Transverse colon (tissue), 4 donors: ENCODE results near the gene RFX3. TPM values are rescaled to one million over a fixed set of nuclear protein-coding genes. Genes with fewer than 3 reads are reported as not detected.

Source experiments
- DNase-seq: peaks from one replicate; pipeline ENCODE4 v3.0.0-alpha.2; 2019
- H3K27ac ChIP-seq, 4 donors: fragments of 200-600 bp; sonication (generic); 2 replicates each; pipeline ENCODE4 v1.5.1; 2016 to 2018; ENCODE audit warnings: inconsistent platforms in 4 of 4
- H3K27me3 ChIP-seq: fragments of 200-600 bp; sonication (generic); 2 replicates; pipeline ENCODE4 v1.5.1; 2017; ENCODE audit warnings: inconsistent platforms
- H3K36me3 ChIP-seq, 4 donors: fragments of 200-600 bp; sonication (generic); 2 replicates each; pipeline ENCODE4 v1.5.1; 2017 to 2019; ENCODE audit warnings: inconsistent platforms in 4 of 4
- H3K4me1 ChIP-seq, 4 donors: fragments of 200-600 bp; sonication (generic); 2 replicates each; pipeline ENCODE4 v1.5.1; 2017 to 2020; ENCODE audit warnings: inconsistent platforms in 4 of 4
- H3K4me3 ChIP-seq, 4 donors: fragments of 200-600 bp; sonication (generic); 1 replicate in 1 of 4; 2 replicates in 3 of 4; pipeline versions ENCODE4 v1.5.1 to v1.6.1; 2017 to 2019; ENCODE audit warnings: inconsistent platforms in 4 of 4
- H3K9me3 ChIP-seq, 2 donors: fragments of 200-600 bp; sonication (generic); 2 replicates each; pipeline ENCODE4 v1.5.1; 2017 to 2019; ENCODE audit warnings: inconsistent platforms in 2 of 2
- EP300 ChIP-seq: sonication (generic); formaldehyde crosslinking; IDR thresholded peaks from one replicate; pipeline ENCODE4 v1.6.1; 2017; ENCODE audit warnings: antibody characterized with exemption, low read depth
- POLR2A ChIP-seq: fragments of 450-650 bp; IDR thresholded peaks from one replicate; pipeline ENCODE4 v1.6.1; 2016; ENCODE audit warnings: antibody characterized with exemption, mild to moderate bottlenecking, moderate library complexity
- POLR2AphosphoS5 ChIP-seq, 3 donors: sonication (generic); formaldehyde crosslinking; IDR thresholded peaks; one replicate each; pipeline ENCODE4 v1.6.1; 2016; ENCODE audit warnings: antibody characterized with exemption in 3 of 3
- WGBS, 2 donors: methylation state at CpG; one replicate each; pipeline ENCODE4 v1.1.5; 2018; ENCODE audit warnings: low coverage in 1 of 2; 5-methylcytosine and 5-hydroxymethylcytosine counted together
- in situ Hi-C, 4 donors: fragments of 200-750 bp; cut with MboI; loops; one replicate each; pipeline versions ENCODE4 v1.15.0 to v1.15.1; 2017; ENCODE audit warnings: low sequenced_read_pairs in 3 of 4, low pct_ligation_motif_present in 1 of 4, low pct_unique_long_range_greater_than_20kb in 1 of 4
- intact Hi-C: fragments of 100-400 bp; cut with DNase I; formaldehyde crosslinking; loops from one replicate; pipeline ENCODE4 v1.15.1; 2023; ENCODE audit warnings: low total_unique reads
- total RNA-seq, 4 donors: library from RNA; depleted of rRNA; stranded (reverse); fragments of >200 nt; gene quantifications; one replicate each; pipeline ENCODE4 v1.1.0, GENCODE V29; 2016
- TF ChIP-seq, protein P1 (sequence below), 5 experiments: fragments of 200-600 bp in 3 of 5; fragments of 450-650 bp in 2 of 5; sonication (generic) in 3 of 5; IDR thresholded peaks; 1 replicate in 2 of 5; 2 replicates in 3 of 5; pipeline ENCODE4 v1.5.1; 2016 to 2017; ENCODE audit warnings: antibody characterized with exemption in 5 of 5, inconsistent platforms in 3 of 5, mild to moderate bottlenecking in 2 of 5, moderate library complexity in 1 of 5

The RFX3 gene
- total RNA-seq, 4 donors from 2014 or later, result 3.5 to 21.9 (median 7.1) TPM

DNA sequence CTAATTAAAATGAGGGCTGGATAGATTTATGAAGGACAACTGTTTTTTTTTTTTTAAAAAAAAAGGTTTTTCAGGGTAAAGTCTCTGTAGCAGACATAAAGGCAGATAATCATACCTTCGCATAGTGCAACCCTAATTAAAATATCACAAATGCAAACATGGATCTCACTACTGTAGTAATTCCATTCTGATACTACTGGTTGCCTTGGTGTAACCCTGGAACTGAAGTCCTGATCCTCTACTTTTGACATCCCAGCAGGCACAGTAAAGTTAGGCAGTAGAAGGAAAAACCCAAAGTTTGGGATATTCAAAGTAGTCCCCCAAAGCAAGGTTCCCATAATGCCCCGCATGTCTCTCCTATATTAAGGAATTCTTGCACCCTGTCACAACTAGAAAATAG lies 19.6 kb downstream of the RFX3 start:
- 94 to 96% methylated on average over 2 of the region's 2 CpGs for WGBS, 2 donors
- no peaks in the 10 kb centered on the region for H3K27me3 ChIP-seq
- H3K9me3 ChIP-seq, result no peaks in the 10 kb centered on the region
- H3K4me3 ChIP-seq, result no peak overlapping the region
- intact Hi-C loops (no loop called here), in situ Hi-C loops (no loop called here)
- DNase-seq, result no peak
- peaks cover 0 to 13% (median 3%) of the 10 kb centered on the region in 4 donors for H3K4me1 ChIP-seq
- TF ChIP-seq, protein P1, sequence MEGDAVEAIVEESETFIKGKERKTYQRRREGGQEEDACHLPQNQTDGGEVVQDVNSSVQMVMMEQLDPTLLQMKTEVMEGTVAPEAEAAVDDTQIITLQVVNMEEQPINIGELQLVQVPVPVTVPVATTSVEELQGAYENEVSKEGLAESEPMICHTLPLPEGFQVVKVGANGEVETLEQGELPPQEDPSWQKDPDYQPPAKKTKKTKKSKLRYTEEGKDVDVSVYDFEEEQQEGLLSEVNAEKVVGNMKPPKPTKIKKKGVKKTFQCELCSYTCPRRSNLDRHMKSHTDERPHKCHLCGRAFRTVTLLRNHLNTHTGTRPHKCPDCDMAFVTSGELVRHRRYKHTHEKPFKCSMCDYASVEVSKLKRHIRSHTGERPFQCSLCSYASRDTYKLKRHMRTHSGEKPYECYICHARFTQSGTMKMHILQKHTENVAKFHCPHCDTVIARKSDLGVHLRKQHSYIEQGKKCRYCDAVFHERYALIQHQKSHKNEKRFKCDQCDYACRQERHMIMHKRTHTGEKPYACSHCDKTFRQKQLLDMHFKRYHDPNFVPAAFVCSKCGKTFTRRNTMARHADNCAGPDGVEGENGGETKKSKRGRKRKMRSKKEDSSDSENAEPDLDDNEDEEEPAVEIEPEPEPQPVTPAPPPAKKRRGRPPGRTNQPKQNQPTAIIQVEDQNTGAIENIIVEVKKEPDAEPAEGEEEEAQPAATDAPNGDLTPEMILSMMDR (IDR thresholded peaks at IDR 0.05), result no peak
- TF ChIP-seq EP300 (no peak), POLR2AphosphoS5 (IDR thresholded peaks at IDR 0.05) (no peak), POLR2A (no peak)
- peak overlapping the region in 1 of 4 donors; percentile 40 for H3K27ac ChIP-seq
- no peaks in the 10 kb centered on the region for H3K36me3 ChIP-seq

DNA sequence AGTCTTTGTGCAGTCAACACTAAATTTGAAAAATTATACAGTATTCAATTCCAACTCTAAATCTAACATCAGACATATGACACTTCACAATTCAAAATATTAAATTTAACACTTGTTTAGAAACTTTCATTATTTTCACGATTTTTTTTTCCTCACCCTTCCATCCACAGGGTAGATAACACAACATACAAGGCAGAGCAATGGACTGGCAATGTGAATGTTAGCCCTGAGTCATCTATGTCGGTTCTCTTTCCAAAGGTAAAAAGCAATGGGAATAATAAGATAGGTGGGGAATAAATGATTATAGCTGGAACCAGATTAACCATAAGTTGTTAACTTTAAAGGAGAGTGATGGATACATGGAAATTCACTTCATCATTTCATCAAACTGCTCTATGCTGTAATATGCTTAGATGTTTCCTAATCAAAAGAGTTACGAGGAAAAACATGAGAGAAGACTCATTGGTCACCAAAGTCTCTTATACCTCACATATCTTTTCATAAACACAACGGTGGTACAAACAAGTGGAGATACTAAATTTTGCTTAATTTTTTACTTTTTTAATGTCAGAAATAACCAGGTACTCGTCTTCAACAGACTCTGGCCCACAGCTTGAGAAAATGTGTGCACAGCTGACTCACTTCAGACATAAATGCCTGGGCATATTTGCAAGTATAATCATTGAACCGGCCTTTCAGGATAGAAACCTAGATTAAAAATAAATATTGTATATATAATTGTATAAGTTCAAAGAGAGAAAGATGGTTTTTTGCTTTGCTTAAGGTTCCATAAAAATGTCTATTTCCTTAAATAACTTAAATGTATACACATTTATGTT lies 23.0 kb downstream of the RFX3 start:
- Histone ChIP-seq H3K9me3 (no peaks in the 10 kb centered on the region), H3K4me3 (no peak overlapping the region), H3K27ac (no peak overlapping the region), H3K4me1 (peaks cover 0 to 5% (median 0%) of the 10 kb centered on the region in 4 donors), H3K27me3 (no peaks in the 10 kb centered on the region), H3K36me3 (no peaks in the 10 kb centered on the region)
- 73 to 76% methylated on average over 6 of the region's 6 CpGs for WGBS, 2 donors
- no peak for DNase-seq
- in situ Hi-C loops, result no loop called here
- TF ChIP-seq POLR2AphosphoS5 (IDR thresholded peaks at IDR 0.05), result no peak
- TF ChIP-seq POLR2A, result no peak
- TF ChIP-seq, protein P1 (IDR thresholded peaks at IDR 0.05), result no peak
- no peak for TF ChIP-seq EP300
- intact Hi-C loops, result no loop called here

DNA sequence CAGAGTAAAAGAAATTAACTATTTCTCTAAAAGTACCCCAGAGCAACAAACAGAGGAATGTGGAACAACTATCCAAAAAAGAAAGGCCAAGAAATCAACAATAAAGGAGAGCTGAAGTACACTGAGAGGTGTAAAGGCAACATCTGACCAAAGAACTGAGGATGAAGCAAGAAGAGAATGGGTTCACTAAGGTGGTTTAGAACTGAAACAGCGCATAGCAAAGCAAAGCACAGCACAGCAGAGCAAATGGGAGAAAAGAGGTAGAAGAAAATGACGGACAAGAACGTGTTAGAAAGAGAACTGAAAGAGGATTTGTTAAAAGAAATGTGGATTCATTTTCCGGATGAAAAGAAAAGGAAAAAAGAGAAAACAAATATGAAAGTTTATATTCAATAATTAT lies 25.8 kb downstream of the RFX3 start:
- in situ Hi-C loops (no loop called here), intact Hi-C loops (no loop called here)
- Histone ChIP-seq H3K27ac (no peak overlapping the region), H3K27me3 (no peaks in the 10 kb centered on the region), H3K36me3 (no peaks in the 10 kb centered on the region), H3K4me3 (no peak overlapping the region), H3K9me3 (no peaks in the 10 kb centered on the region), H3K4me1 (peaks cover 0 to 14% (median 5%) of the 10 kb centered on the region in 4 donors)
- WGBS, 2 donors, result 82 to 94% methylated on average over 4 of the region's 4 CpGs
- no peak for TF ChIP-seq POLR2AphosphoS5 (IDR thresholded peaks at IDR 0.05)
- TF ChIP-seq EP300, result no peak
- no peak for TF ChIP-seq POLR2A
- DNase-seq, result no peak

DNA sequence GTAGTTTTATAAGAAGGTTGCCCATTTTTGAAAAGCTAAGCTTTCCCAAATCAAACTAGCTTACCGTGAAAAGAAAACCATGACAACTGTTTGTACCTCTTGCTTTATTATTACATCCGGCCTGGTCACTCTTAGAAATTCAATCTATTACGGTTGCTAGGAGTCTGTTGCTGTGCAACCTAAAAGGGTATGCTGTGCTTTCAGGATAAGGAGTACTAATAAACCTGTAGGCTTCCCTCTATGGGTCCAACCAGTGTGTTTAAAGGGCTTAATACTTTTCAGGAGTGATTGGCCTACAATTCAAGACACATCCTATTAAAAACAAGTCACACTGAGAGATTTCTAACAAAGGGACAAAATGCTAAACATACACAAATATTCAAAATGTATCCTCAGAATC lies 27.1 kb downstream of the RFX3 start:
- in situ Hi-C loops, result no loop called here
- Histone ChIP-seq H3K9me3 (no peaks in the 10 kb centered on the region), H3K4me3 (no peak overlapping the region), H3K36me3 (no peaks in the 10 kb centered on the region), H3K27me3 (no peaks in the 10 kb centered on the region), H3K27ac (no peak overlapping the region), H3K4me1 (peaks cover 0 to 14% (median 5%) of the 10 kb centered on the region in 4 donors)
- intact Hi-C loops, result no loop called here
- TF ChIP-seq, protein P1 (IDR thresholded peaks at IDR 0.05), result no peak
- TF ChIP-seq POLR2A (no peak), EP300 (no peak), POLR2AphosphoS5 (IDR thresholded peaks at IDR 0.05) (no peak)
- WGBS, 2 donors, result 78 to 86% methylated on average over 3 of the region's 3 CpGs
- DNase-seq, result no peak

DNA sequence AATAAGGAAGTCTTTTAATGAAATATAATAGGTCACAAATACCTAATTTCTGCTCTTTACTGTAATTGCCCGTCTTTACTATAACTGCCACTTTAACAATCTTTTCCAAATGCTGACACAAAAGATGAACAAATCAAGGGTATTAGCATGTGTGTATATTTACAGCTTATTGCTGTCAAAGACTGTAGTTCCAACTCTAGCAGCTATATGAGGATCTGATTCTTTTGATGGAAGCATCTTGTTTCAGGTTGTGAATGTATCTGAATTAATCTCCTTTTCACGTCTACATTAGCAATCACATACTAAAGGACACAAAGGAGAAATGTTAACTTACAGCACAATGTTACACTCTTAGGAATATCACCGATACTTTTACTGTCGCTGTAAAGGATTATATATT lies 27.9 kb downstream of the RFX3 start:
- no peaks in the 10 kb centered on the region for H3K9me3 ChIP-seq
- WGBS, 2 donors, result 93 to 95% methylated on average over 4 of the region's 4 CpGs
- no peaks in the 10 kb centered on the region for H3K36me3 ChIP-seq
- TF ChIP-seq POLR2A, result no peak
- TF ChIP-seq EP300, result no peak
- no peak for TF ChIP-seq POLR2AphosphoS5 (IDR thresholded peaks at IDR 0.05)
- TF ChIP-seq, protein P1 (IDR thresholded peaks at IDR 0.05), result no peak
- DNase-seq, result no peak
- peaks cover 0 to 14% (median 5%) of the 10 kb centered on the region in 4 donors for H3K4me1 ChIP-seq
- intact Hi-C loops (no loop called here), in situ Hi-C loops (no loop called here)
- H3K4me3 ChIP-seq, result no peak overlapping the region
- no peak overlapping the region for H3K27ac ChIP-seq
- no peaks in the 10 kb centered on the region for H3K27me3 ChIP-seq
